Fibroblast of lung (primary cell): ENCODE measurements around the gene ACSM3. TPM values are rescaled to one million over a fixed set of nuclear protein-coding genes. Genes with fewer than 3 reads are reported as not detected.
"Not testable (repeated sequence)": the region's sequence is repeated elsewhere in the genome, so short reads cannot be mapped to it uniquely, and the experiment has no call there.

Experiments
- DNase-seq, 2 donors: peaks; one replicate each; pipeline versions ENCODE4 v3.0.0 to v3.0.0-alpha.2; 2010; ENCODE audit warnings: low read depth in 2 of 2
- H2AFZ ChIP-seq: 2 replicates; pipeline ENCODE4 v1.5.1; 2012; ENCODE audit warnings: low read length, control low read depth, inconsistent platforms
- H3K27ac ChIP-seq: 2 replicates; pipeline ENCODE4 v1.5.1; 2011; ENCODE audit warnings: low read length, control low read depth; ENCODE audit not compliant: insufficient read depth
- H3K27me3 ChIP-seq: 2 replicates; pipeline ENCODE4 v1.5.1; 2011; ENCODE audit warnings: mild to moderate bottlenecking, low read length; ENCODE audit not compliant: control insufficient read depth, insufficient read depth
- H3K36me3 ChIP-seq: 2 replicates; pipeline ENCODE4 v1.5.1; 2011; ENCODE audit warnings: low read length; ENCODE audit not compliant: control insufficient read depth, insufficient read depth
- H3K4me1 ChIP-seq: 2 replicates; pipeline ENCODE4 v1.5.1; 2011; ENCODE audit warnings: low read length; ENCODE audit not compliant: control insufficient read depth, insufficient read depth; ENCODE audit errors: extremely low read depth
- H3K4me2 ChIP-seq: 2 replicates; pipeline ENCODE4 v1.5.1; 2011; ENCODE audit warnings: low read length, control low read depth; ENCODE audit not compliant: insufficient read depth; ENCODE audit errors: extremely low read depth
- H3K4me3 ChIP-seq, 4 experiments: fragments of 200-600 bp in 1 of 4; sonication (generic) in 1 of 4; replicated peaks in 1 of 4; 2 replicates each; pipeline ENCODE4 v1.5.1; 2011 to 2016; ENCODE audit warnings: low read length in 4 of 4, low read depth in 3 of 4, mild to moderate bottlenecking in 3 of 4, control low read depth in 2 of 4, inconsistent platforms in 1 of 4, mixed read lengths in 1 of 4; ENCODE audit not compliant: insufficient read depth in 1 of 4; ENCODE audit errors: control extremely low read depth in 1 of 4
- H3K79me2 ChIP-seq: 2 replicates; pipeline ENCODE4 v1.5.1; 2012; ENCODE audit warnings: mild to moderate bottlenecking, low read length, inconsistent platforms; ENCODE audit not compliant: control insufficient read depth, insufficient read depth
- H3K9ac ChIP-seq: 2 replicates; pipeline ENCODE4 v1.5.1; 2011; ENCODE audit warnings: mild to moderate bottlenecking, low read length, control low read depth; ENCODE audit not compliant: insufficient read depth
- H3K9me3 ChIP-seq: 2 replicates; pipeline ENCODE4 v1.5.1; 2012; ENCODE audit warnings: low read depth, low read length; ENCODE audit not compliant: control insufficient read depth, insufficient read depth
- H4K20me1 ChIP-seq: 2 replicates; pipeline ENCODE4 v1.5.1; 2011; ENCODE audit warnings: low read length; ENCODE audit not compliant: control insufficient read depth, insufficient read depth; ENCODE audit errors: extremely low read depth
- CTCF ChIP-seq, 2 donors: IDR thresholded peaks in 1 of 2; conservative IDR thresholded peaks in 1 of 2; 1 replicate in 1 of 2; 2 replicates in 1 of 2; pipeline ENCODE4 v1.5.1; 2011 to 2012; ENCODE audit warnings: low read length in 2 of 2, control low read depth in 1 of 2, inconsistent platforms in 1 of 2, low read depth in 1 of 2, mild to moderate bottlenecking in 1 of 2
- EZH2 ChIP-seq: IDR thresholded peaks from 2 replicates; pipeline ENCODE4 v1.5.1; 2012; ENCODE audit warnings: low read length, control low read depth, mild to moderate bottlenecking; ENCODE audit errors: missing control alignments
- polyA minus RNA-seq: library from RNA; depleted of rRNA, polyadenylated mRNA; stranded (reverse); fragments of >200 nt; gene quantifications from 2 replicates; pipeline ENCODE4 v1.2.3, GENCODE V29; 2011; ENCODE audit warnings: low replicate concordance
- polyA plus RNA-seq, 2 donors: library from polyadenylated mRNA; depleted of rRNA in 1 of 2; stranded (reverse) in 1 of 2; unstranded in 1 of 2; fragments of >200 nt; gene quantifications; 2 replicates each; pipeline ENCODE4 v1.2.1, GENCODE V29; 2011 to 2012; ENCODE audit warnings: missing spikeins in 1 of 2
- total RNA-seq: library from RNA; depleted of rRNA; stranded (reverse); fragments of >200 nt; gene quantifications from 2 replicates; pipeline ENCODE4 v1.2.1, GENCODE V29; 2014

Gene ACSM3
- total RNA-seq (1.3 and 2.3 TPM in 2 replicates), polyA plus RNA-seq (0.29 and 0.32 TPM in 2 replicates), polyA minus RNA-seq (not detected in 2 replicates)
- 0.21 and 0.47 TPM in 2 replicates for polyA plus RNA-seq (2012)

GRCh38 chr16:20763461-20764232, at the start of gene ACSM3:
Gene ACSM3, plus strand, starts transcription at chr16:20764014. Its CDS starts 6,021 bp downstream, at chr16:20770035.
- H3K4me1 ChIP-seq, result no peaks in the 10 kb centered on the region
- no peaks in the 10 kb centered on the region for H3K27me3 ChIP-seq
- H3K36me3 ChIP-seq, result no peaks in the 10 kb centered on the region
- no peak within 1 kb of the TSS for H3K27ac ChIP-seq
- DNase-seq, result peak; percentile 71 to 83
- H3K9ac ChIP-seq, result no peak within 1 kb of the TSS
- H3K4me2 ChIP-seq, result peak within 1 kb of the TSS; percentile 87
- peak within 1 kb of the TSS; percentile 58 to 68 (median 62) for H3K4me3 ChIP-seq
- H3K9me3 ChIP-seq, result no peaks in the 10 kb centered on the region
- peak within 1 kb of the TSS; percentile 94 for H2AFZ ChIP-seq
- TF ChIP-seq EZH2 (no peak), CTCF (conservative IDR thresholded peaks at IDR 0.05 in 1 of 2, IDR thresholded peaks at IDR 0.05 in 1 of 2; ENCODE audit: low read depth in 1 of 2, low read length in 2 of 2) (no peak)
- H3K79me2 ChIP-seq, result no peaks in the 10 kb centered on the region
- no peaks in the 10 kb centered on the region for H4K20me1 ChIP-seq

- H3K4me1 ChIP-seq, H2AFZ ChIP-seq, H3K79me2 ChIP-seq, H3K27me3 ChIP-seq, H3K27ac ChIP-seq, H3K9ac ChIP-seq, H3K4me2 ChIP-seq, H4K20me1 ChIP-seq, H3K4me3 ChIP-seq, DNase-seq, H3K9me3 ChIP-seq, H3K36me3 ChIP-seq: not testable (repeated sequence)
Measured at GRCh38 chr16:20717718-20718117, 46.1 kb upstream of the ACSM3 start.

GRCh38 chr16:20720251-20720650, 43.6 kb upstream of the ACSM3 start:
- no peaks in the 10 kb centered on the region for H4K20me1 ChIP-seq
- H3K27me3 ChIP-seq, result no peaks in the 10 kb centered on the region
- H3K4me1 ChIP-seq, result no peaks in the 10 kb centered on the region
- no peak overlapping the region for H3K27ac ChIP-seq
- H3K4me3 ChIP-seq, result no peak overlapping the region
- no peak for TF ChIP-seq CTCF (conservative IDR thresholded peaks at IDR 0.05 in 1 of 2, IDR thresholded peaks at IDR 0.05 in 1 of 2; ENCODE audit: low read depth in 1 of 2, low read length in 2 of 2)
- TF ChIP-seq EZH2, result no peak
- no peaks in the 10 kb centered on the region for H3K36me3 ChIP-seq
- no peak overlapping the region for H2AFZ ChIP-seq
- no peak overlapping the region for H3K4me2 ChIP-seq
- no peaks in the 10 kb centered on the region for H3K9me3 ChIP-seq
- DNase-seq, result no peak
- H3K79me2 ChIP-seq, result no peaks in the 10 kb centered on the region
- no peak overlapping the region for H3K9ac ChIP-seq
